SH-SY5Y (cell line): Measurements from ENCODE around the gene HRH3.

Experiments used
- GATA2 ChIP-seq: IDR thresholded peaks from 2 replicates; pipeline ENCODE4 v1.6.1; 2011; ENCODE audit warnings: mild to moderate bottlenecking, low read depth, low read length
- GATA3 ChIP-seq: IDR thresholded peaks from 2 replicates; pipeline ENCODE4 v1.6.1; 2011; ENCODE audit warnings: low read depth, mild to moderate bottlenecking, low read length, moderate library complexity

DNA sequence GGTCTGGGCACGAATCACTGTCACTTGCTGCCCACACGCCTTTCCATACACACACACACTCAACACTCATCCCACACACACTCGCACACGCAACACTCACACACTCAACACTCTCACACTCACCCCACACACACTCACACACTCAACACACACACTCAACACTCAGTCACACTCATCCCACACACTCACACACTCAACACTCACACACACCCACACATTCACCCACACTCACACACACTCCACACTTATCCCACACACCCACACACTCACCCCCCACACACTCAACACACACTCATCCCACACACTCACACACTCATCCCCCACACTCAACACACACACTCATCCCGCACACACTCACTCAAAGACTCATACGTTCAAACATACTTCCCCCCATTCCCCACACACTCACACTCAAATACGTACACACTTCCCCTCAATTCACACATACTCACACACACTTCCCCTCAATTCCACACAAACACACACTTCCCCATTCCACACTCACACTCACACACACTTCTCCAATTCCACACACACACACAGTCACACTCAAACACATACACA, 9.0 kb upstream of the HRH3 start:
- TF ChIP-seq GATA2 = no peak
- TF ChIP-seq GATA3 = no peak
